ENCODE results near the gene IQUB. TPM values are rescaled to one million over a fixed set of nuclear protein-coding genes. Genes with fewer than 3 reads are reported as not detected.

Gene IQUB
- total RNA-seq, 2 donors from 2014 or later, result 0.51 to 0.85 TPM

- no peak overlapping the region for H3K4me3 ChIP-seq
- TF ChIP-seq CTCF (IDR thresholded peaks at IDR 0.05), result no peak
- H3K27me3 ChIP-seq, result no peaks in the 10 kb centered on the region
- H3K36me3 ChIP-seq, result no peaks in the 10 kb centered on the region
- H3K27ac ChIP-seq, result no peak overlapping the region
- no peak for DNase-seq (ENCODE audit: low spot score)
- no peaks in the 10 kb centered on the region for H3K9me3 ChIP-seq
- no peaks in the 10 kb centered on the region for H3K4me1 ChIP-seq
Observed at GRCh38 chr7:123460616-123461015, 73.8 kb downstream of the IQUB start.

- Histone ChIP-seq H3K36me3 (no peaks in the 10 kb centered on the region), H3K9me3 (no peaks in the 10 kb centered on the region), H3K4me3 (no peak overlapping the region), H3K4me1 (no peaks in the 10 kb centered on the region), H3K27ac (no peak overlapping the region), H3K27me3 (no peaks in the 10 kb centered on the region)
- no peak for DNase-seq (ENCODE audit: low spot score)
- no peak for TF ChIP-seq CTCF (IDR thresholded peaks at IDR 0.05)
Observed at GRCh38 chr7:123455965-123456470, 78.4 kb downstream of the IQUB start.

- Histone ChIP-seq H3K36me3 (no peaks in the 10 kb centered on the region), H3K27ac (no peak overlapping the region), H3K9me3 (no peaks in the 10 kb centered on the region), H3K4me1 (no peaks in the 10 kb centered on the region), H3K4me3 (no peak overlapping the region), H3K27me3 (no peaks in the 10 kb centered on the region)
- TF ChIP-seq CTCF (IDR thresholded peaks at IDR 0.05), result no peak
- no peak for DNase-seq (ENCODE audit: low spot score)
Observed at GRCh38 chr7:123440101-123440548, 94.3 kb downstream of the IQUB start.

GRCh38 chr7:123439191-123439590 is 95.2 kb downstream of the IQUB start:
- H3K36me3 ChIP-seq, result no peaks in the 10 kb centered on the region
- no peaks in the 10 kb centered on the region for H3K27me3 ChIP-seq
- DNase-seq (ENCODE audit: low spot score), result no peak
- H3K4me3 ChIP-seq, result no peak overlapping the region
- no peaks in the 10 kb centered on the region for H3K4me1 ChIP-seq
- no peaks in the 10 kb centered on the region for H3K9me3 ChIP-seq
- H3K27ac ChIP-seq, result no peak overlapping the region
- no peak for TF ChIP-seq CTCF (IDR thresholded peaks at IDR 0.05)

GRCh38 chr7:123437447-123437995 is 96.9 kb downstream of the IQUB start:
- DNase-seq (ENCODE audit: low spot score), result no peak
- H3K27me3 ChIP-seq, result no peaks in the 10 kb centered on the region
- H3K36me3 ChIP-seq, result no peaks in the 10 kb centered on the region
- no peak overlapping the region for H3K27ac ChIP-seq
- no peak overlapping the region for H3K4me3 ChIP-seq
- H3K9me3 ChIP-seq, result no peaks in the 10 kb centered on the region
- H3K4me1 ChIP-seq, result no peaks in the 10 kb centered on the region
- no peak for TF ChIP-seq CTCF (IDR thresholded peaks at IDR 0.05)

Measured in right atrium auricular region (tissue), 2 donors.